Epithelial cell of proximal tubule (primary cell): ENCODE data around the gene PRSS23. TPM values are rescaled to one million over a fixed set of nuclear protein-coding genes. Genes with fewer than 3 reads are reported as not detected.
A peak's percentile ranks its signal among the peaks of the same experiment; 100 is the strongest.

ENCODE experiments used
- DNase-seq: peaks from one replicate; pipeline ENCODE4 v3.0.0-alpha.2; 2011; ENCODE audit warnings: low read depth
- H3K4me3 ChIP-seq: 2 replicates; pipeline ENCODE4 v1.5.1; 2011; ENCODE audit warnings: low read depth, mild to moderate bottlenecking, low read length
- total RNA-seq: library from RNA; depleted of rRNA; stranded (reverse); fragments of >200 nt; gene quantifications from 2 replicates; pipeline ENCODE4 v1.2.3, GENCODE V29; 2015
- TF ChIP-seq, protein P1 (sequence below): conservative IDR thresholded peaks from 2 replicates; pipeline ENCODE4 v1.5.1; 2012; ENCODE audit warnings: low read depth, mild to moderate bottlenecking, low read length

The PRSS23 gene, protein sequence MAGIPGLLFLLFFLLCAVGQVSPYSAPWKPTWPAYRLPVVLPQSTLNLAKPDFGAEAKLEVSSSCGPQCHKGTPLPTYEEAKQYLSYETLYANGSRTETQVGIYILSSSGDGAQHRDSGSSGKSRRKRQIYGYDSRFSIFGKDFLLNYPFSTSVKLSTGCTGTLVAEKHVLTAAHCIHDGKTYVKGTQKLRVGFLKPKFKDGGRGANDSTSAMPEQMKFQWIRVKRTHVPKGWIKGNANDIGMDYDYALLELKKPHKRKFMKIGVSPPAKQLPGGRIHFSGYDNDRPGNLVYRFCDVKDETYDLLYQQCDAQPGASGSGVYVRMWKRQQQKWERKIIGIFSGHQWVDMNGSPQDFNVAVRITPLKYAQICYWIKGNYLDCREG
- 64.2 and 77.2 TPM in 2 replicates for total RNA-seq

DNA sequence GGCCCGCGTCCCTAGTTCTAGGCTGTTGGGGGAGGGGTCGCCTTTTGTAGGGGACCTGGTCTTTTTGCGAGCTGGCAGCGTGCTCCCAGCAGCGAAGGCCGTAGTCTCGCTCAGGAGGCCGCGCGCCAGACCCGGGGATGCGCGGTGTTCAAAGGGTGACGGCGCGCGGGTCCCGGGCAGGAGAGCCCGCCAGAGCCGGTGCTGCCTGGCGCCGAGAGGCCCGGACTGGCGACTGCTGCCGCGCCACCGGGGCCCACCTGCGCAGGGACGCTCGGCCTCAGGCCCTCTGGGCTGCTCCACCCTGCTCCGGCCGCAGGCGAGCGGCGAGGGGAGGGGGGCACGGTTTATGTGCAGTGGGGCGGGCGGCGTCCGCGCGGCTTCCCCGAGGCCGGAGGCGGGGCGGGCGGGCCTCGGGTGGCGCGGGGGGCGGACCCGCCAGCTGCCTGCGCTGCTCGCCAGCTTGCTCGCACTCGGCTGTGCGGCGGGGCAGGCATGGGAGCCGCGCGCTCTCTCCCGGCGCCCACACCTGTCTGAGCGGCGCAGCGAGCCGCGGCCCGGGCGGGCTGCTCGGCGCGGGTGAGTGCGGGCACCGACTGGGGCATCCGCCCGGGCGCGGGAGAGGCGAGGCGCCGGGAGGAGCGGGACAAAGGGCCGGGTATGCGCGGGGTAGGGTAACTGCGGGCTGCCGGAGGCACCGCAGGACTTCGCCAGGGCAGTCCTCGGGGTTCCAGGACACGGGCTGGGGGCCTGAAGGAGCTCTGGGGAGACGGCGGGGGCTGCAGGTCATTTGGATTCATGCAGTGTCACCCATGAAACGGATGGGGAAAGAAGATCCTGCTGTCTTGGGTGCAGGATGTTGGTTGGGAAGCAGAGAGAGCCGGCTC lies at the start of gene PRSS23:
Gene PRSS23, plus strand, starts transcription at position 467 of the 884 bp plus-strand sequence. CDS start 7,102 bp downstream, outside the sequence.
- TF ChIP-seq, protein P1, sequence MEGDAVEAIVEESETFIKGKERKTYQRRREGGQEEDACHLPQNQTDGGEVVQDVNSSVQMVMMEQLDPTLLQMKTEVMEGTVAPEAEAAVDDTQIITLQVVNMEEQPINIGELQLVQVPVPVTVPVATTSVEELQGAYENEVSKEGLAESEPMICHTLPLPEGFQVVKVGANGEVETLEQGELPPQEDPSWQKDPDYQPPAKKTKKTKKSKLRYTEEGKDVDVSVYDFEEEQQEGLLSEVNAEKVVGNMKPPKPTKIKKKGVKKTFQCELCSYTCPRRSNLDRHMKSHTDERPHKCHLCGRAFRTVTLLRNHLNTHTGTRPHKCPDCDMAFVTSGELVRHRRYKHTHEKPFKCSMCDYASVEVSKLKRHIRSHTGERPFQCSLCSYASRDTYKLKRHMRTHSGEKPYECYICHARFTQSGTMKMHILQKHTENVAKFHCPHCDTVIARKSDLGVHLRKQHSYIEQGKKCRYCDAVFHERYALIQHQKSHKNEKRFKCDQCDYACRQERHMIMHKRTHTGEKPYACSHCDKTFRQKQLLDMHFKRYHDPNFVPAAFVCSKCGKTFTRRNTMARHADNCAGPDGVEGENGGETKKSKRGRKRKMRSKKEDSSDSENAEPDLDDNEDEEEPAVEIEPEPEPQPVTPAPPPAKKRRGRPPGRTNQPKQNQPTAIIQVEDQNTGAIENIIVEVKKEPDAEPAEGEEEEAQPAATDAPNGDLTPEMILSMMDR: no peak
- peak within 1 kb of the TSS; percentile 75 for H3K4me3 ChIP-seq
- no peak for DNase-seq

DNA sequence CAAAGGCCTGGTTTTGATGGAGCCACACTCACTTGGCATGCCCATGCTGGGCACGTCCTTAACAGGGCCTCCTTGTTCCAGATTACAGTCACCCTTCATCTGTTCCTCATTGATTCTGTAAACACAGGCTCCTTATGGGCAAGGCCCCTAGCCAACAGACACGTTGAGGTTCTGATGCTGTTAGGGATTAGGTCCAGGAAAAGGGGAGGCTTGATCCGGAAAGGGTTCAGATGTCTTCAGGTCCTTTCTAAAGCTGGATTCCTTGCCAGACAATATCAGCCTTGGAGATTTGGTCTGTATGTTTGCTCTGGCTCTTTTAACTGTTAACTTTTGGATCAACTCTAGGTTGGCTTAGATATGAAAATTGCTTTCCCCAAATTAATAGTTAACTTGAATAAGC lies 46.9 kb upstream of the PRSS23 start:
- DNase-seq: no peak
- TF ChIP-seq, protein P1: no peak
- H3K4me3 ChIP-seq: no peak overlapping the region

DNA sequence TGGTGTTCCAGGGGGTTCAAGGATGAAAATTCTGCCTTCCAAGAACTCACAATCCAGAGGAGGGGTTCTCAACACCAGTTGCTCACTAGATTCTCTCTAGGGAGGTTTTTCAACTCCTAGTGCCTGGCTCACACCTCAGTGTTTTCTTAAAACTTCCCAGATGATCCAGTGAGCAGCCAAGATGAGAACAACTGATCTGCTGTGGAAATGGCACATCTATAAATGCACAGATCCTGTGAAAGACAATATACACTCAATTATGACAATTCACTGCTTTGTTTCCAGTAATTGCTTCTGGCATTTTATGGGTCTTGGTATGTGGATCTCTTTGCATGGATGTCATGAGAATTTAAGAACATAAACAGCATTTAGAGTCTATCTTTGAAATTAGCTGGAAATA lies 45.2 kb upstream of the PRSS23 start:
- TF ChIP-seq, protein P1: no peak

DNA sequence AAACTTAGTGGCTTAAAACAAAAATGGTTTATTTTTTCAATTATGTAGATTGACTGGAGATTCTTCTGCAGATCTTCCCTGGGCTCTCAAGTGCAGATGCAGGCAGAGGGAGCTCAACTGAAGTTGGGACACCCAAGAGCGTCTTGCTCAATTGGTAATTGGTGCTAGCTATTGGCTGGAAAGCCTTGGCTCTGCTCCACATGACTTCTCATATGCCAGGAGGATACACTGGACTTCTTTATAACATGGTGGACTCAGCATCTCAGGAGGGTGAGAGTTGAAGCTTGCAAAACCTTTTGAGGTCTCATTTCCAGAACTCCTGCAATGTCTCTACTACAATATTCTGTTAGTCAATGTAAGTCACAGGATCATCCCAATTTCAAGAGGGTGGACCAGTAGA lies 42.2 kb upstream of the PRSS23 start:
- TF ChIP-seq, protein P1: no peak
- H3K4me3 ChIP-seq: no peak overlapping the region
- DNase-seq: no peak

More for the DNA sequence above, 45.2 kb upstream of the PRSS23 start:
- no peak for DNase-seq
- H3K4me3 ChIP-seq: no peak overlapping the region

DNA sequence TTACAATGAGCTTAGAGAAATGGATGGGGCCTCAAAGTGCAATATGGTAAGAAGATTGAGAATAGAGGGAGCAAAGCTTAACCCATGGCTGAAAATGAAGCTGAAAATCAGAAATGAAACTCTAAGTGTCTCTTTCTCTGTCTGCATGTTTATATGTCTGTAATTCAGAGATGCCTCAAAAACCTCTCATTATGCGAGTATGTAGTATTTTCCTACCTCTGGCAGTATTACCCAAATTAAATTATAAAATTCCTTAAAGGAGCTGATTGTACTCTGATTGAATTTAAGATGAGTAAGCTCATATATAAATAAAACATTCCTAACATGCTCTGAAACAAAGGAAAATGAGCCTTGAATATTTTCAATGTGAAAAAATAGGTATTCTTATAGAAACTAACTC lies 39.8 kb upstream of the PRSS23 start:
- no peak overlapping the region for H3K4me3 ChIP-seq
- TF ChIP-seq, protein P1: no peak
- no peak for DNase-seq

DNA sequence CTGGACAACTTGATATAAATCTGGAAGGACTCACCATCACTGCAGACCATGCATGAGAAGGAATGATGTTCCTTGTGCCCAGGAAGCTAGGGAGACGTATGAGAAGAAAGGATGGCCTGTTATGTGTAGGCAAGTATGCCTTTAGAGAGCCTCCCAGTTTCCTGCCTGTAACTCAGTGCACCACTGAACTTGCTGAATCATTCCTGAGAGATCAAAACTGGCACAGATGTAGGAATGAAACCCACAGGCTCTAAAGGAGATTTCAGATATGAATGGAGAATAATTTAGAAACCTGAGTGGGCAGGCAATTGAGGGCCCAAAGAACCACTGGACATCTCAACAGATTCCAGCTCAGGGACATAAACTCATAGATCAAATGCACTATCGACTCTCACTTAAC lies 38.4 kb upstream of the PRSS23 start:
- no peak for DNase-seq
- TF ChIP-seq, protein P1: no peak
- no peak overlapping the region for H3K4me3 ChIP-seq
